ENCODE measurements around the gene FOSL2. TPM values are rescaled to one million over a fixed set of nuclear protein-coding genes. Genes with fewer than 3 reads are reported as not detected.

Gene FOSL2
- total RNA-seq, 1 experiment from 2014 or later, result 34.2 TPM

GRCh38 chr2:28381225-28382180 is 11.2 kb upstream of the FOSL2 start:
- Histone ChIP-seq H3K36me3 (ENCODE audit: low read depth, low read length) (no peaks in the 10 kb centered on the region), H3F3A (ENCODE audit: low read length, unreplicated experiment) (no peaks in the 10 kb centered on the region), H3K79me2 (ENCODE audit: low read length) (no peaks in the 10 kb centered on the region), H3K4me2 (ENCODE audit: low read length) (no peak overlapping the region), H2AFZ (ENCODE audit: low read length) (no peak overlapping the region), H3K27me3 (ENCODE audit: low read length) (no peaks in the 10 kb centered on the region), H3K4me3 (ENCODE audit: low read length) (no peak overlapping the region), H3K9ac (ENCODE audit: low read length) (no peak overlapping the region), H4K20me1 (ENCODE audit: low read length) (no peaks in the 10 kb centered on the region), H3K9me3 (ENCODE audit: low read length) (no peaks in the 10 kb centered on the region), H3K27ac (ENCODE audit: low read length) (no peak overlapping the region), H3K4me1 (ENCODE audit: insufficient read depth, low read length) (peaks cover 11% of the 10 kb centered on the region), H3K9me2 (replicated peaks; ENCODE audit: low read length) (no peaks in the 10 kb centered on the region)
- TF ChIP-seq CTCF (conservative IDR thresholded peaks at IDR 0.05; ENCODE audit: low read depth, low read length) (no peak), EZH2phosphoT487 (IDR thresholded peaks at IDR 0.05; ENCODE audit: borderline replicate concordance, low read length) (no peak), EZH2 (IDR thresholded peaks at IDR 0.05; ENCODE audit: low read length, unreplicated experiment) (no peak)
- ChIA-PET CTCF (no interaction called here), POLR2A (ENCODE audit: unreplicated experiment) (no interaction called here)
- intact Hi-C loops (cut with micrococcal nuclease), result no loop called here
- DNase-seq (no peak), ATAC-seq (no peak)
- no TSS peak for BruUV-seq (replicated peaks)

DNA sequence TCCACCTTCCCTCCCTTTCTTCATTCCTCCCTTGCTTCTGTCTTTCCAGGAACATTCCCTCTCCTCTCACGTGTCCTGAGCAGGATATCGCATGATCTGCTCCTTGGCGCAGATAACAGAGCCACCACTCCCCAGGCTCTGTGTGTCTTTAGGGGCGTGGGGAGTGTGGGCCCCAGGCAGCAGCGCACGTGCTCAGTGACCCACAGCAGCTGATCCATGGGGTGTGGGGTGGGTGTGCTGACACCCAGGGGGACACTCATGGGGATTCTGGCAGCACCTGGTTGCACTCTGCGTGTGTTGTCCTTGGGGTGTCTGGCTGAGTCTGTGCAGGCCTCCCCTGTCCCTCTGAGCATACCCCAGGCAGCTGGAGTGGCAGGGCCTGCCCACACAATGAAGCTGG is 9.9 kb upstream of the FOSL2 start:
- TF ChIP-seq CTCF (conservative IDR thresholded peaks at IDR 0.05; ENCODE audit: low read depth, low read length) (no peak), EZH2 (IDR thresholded peaks at IDR 0.05; ENCODE audit: low read length, unreplicated experiment) (no peak), EZH2phosphoT487 (IDR thresholded peaks at IDR 0.05; ENCODE audit: borderline replicate concordance, low read length) (no peak)
- no peaks in the 10 kb centered on the region for H3K27me3 ChIP-seq (ENCODE audit: low read length)
- no peak overlapping the region for H2AFZ ChIP-seq (ENCODE audit: low read length)
- H3K27ac ChIP-seq (ENCODE audit: low read length), result no peak overlapping the region
- BruUV-seq (replicated peaks), result no TSS peak
- POLR2A ChIA-PET (ENCODE audit: unreplicated experiment), result no interaction called here
- H3K79me2 ChIP-seq (ENCODE audit: low read length), result no peaks in the 10 kb centered on the region
- no peaks in the 10 kb centered on the region for H3K36me3 ChIP-seq (ENCODE audit: low read depth, low read length)
- H3K9me2 ChIP-seq (replicated peaks; ENCODE audit: low read length), result no peaks in the 10 kb centered on the region
- H3F3A ChIP-seq (ENCODE audit: low read length, unreplicated experiment), result no peaks in the 10 kb centered on the region
- H3K4me2 ChIP-seq (ENCODE audit: low read length), result no peak overlapping the region
- H3K4me1 ChIP-seq (ENCODE audit: insufficient read depth, low read length), result peaks cover 18% of the 10 kb centered on the region
- CTCF ChIA-PET, result no interaction called here
- no peaks in the 10 kb centered on the region for H3K9me3 ChIP-seq (ENCODE audit: low read length)
- intact Hi-C loops (cut with micrococcal nuclease), result no loop called here
- ATAC-seq (no peak), DNase-seq (no peak)
- H3K4me3 ChIP-seq (ENCODE audit: low read length), result no peak overlapping the region
- no peaks in the 10 kb centered on the region for H4K20me1 ChIP-seq (ENCODE audit: low read length)
- H3K9ac ChIP-seq (ENCODE audit: low read length), result no peak overlapping the region

All from PC-3 (cell line).